K562 treated with DMSO at 1 percent for 24 hours (cell line): ENCODE results near the gene RHBDD3. TPM values are rescaled to one million over a fixed set of nuclear protein-coding genes. Genes with fewer than 3 reads are reported as not detected.

ENCODE experiments used
- total RNA-seq: library from RNA; unstranded; fragments of 300-600 nt; gene quantifications from 2 replicates; pipeline ENCODE4 v1.2.3, GENCODE V29; 2022; ENCODE audit warnings: low read depth; ENCODE audit not compliant: insufficient read depth

RHBDD3 gene
- 34.9 and 43.6 TPM in 2 replicates for total RNA-seq

GRCh38 chr22:29267858-29268510, at the start of gene RHBDD3, which contains the start of gene EWSR1:
Gene RHBDD3 (minus strand): TSS chr22:29267981. CDS start chr22:29265626, 2,355 bp downstream.
Gene EWSR1 (plus strand): TSS chr22:29268268. CDS start chr22:29268337, 69 bp downstream.

GRCh38 chr22:29315286-29316140, 47.7 kb upstream of the RHBDD3 start, which contains the start of gene RASL10A:
Gene RASL10A (minus strand): TSS chr22:29315697. CDS start chr22:29315246, 451 bp downstream.

GRCh38 chr22:29306175-29306834, 38.5 kb upstream of the RHBDD3 start, which contains the start of gene GAS2L1:
Gene GAS2L1 (plus strand): TSS chr22:29306650. CDS start chr22:29308106, 1,456 bp downstream.

Other genes starting within 250 kb of the RHBDD3 start
- not detected in 2 replicates for gene C22orf31, start 206.2 kb downstream of the RHBDD3 start, total RNA-seq
- 15.8 and 16.7 TPM in 2 replicates for gene KREMEN1, start 194.9 kb downstream of the RHBDD3 start, total RNA-seq
- gene EMID1, start 62.1 kb downstream of the RHBDD3 start, total RNA-seq: 50.7 and 57.1 TPM in 2 replicates
- gene EWSR1, start 287 bp upstream of the RHBDD3 start, total RNA-seq: 164 and 181 TPM in 2 replicates
- gene GAS2L1, start 38.7 kb upstream of the RHBDD3 start, total RNA-seq: 25.4 and 25.5 TPM in 2 replicates
- 0.82 TPM in 1 of 2 replicates, not detected in the other for gene RASL10A, start 47.7 kb upstream of the RHBDD3 start, total RNA-seq
- 84.0 and 91.3 TPM in 2 replicates for gene AP1B1, start 120.6 kb upstream of the RHBDD3 start, total RNA-seq
- not detected in 2 replicates for gene RFPL1, start 170.6 kb upstream of the RHBDD3 start, total RNA-seq
- 2.7 and 3.6 TPM in 2 replicates for gene NEFH, start 212.2 kb upstream of the RHBDD3 start, total RNA-seq